Measurements from ENCODE around the gene SIAH2. TPM values are rescaled to one million over a fixed set of nuclear protein-coding genes. Genes with fewer than 3 reads are reported as not detected.

The SIAH2 gene
- total and polyA plus RNA-seq, 2 of the 8 experiments (the other 6 are each of a cell fraction or from before 2014, with no cell fraction given) = 23.9 to 34.2 TPM

- Histone ChIP-seq H3K23ac (ENCODE audit: insufficient read length) (no peak overlapping the region), H3K27ac (ENCODE audit: low read depth, low read length) (no peak overlapping the region), H2BK15ac (ENCODE audit: low read length) (no peak overlapping the region), H3K4me2 (ENCODE audit: insufficient read depth in 1 of 2, low read depth in 2 of 2, low read length in 2 of 2) (no peak overlapping the region), H4K91ac (replicated peaks; ENCODE audit: insufficient read length, low read length) (no peak overlapping the region), H3K79me2 (ENCODE audit: control insufficient read depth in 1 of 2, insufficient read depth in 2 of 2, low read length in 2 of 2) (no peaks in the 10 kb centered on the region), H2BK20ac (ENCODE audit: low read length) (no peak overlapping the region), H2BK120ac (replicated peaks; ENCODE audit: low read depth, low read length) (no peak overlapping the region), H3K27me3 (replicated peaks in 1 of 4; ENCODE audit: control insufficient read depth in 3 of 4, extremely low read depth in 1 of 4, insufficient read depth in 3 of 4, low read length in 3 of 4) (no peaks in the 10 kb centered on the region), H3K79me1 (ENCODE audit: low read depth, low read length) (no peaks in the 10 kb centered on the region), H4K5ac (ENCODE audit: insufficient read length, low read depth, low read length) (no peak overlapping the region), H3K4me1 (replicated peaks in 1 of 4; ENCODE audit: control insufficient read depth in 3 of 4, insufficient read depth in 4 of 4, low read length in 3 of 4) (no peaks in the 10 kb centered on the region), H4K20me1 (replicated peaks in 1 of 2; ENCODE audit: control insufficient read depth in 1 of 2, insufficient read depth in 2 of 2, low read length in 2 of 2) (no peaks in the 10 kb centered on the region), H3K18ac (ENCODE audit: extremely low read depth, low read length) (no peak overlapping the region), H3K9me3 (ENCODE audit: insufficient read depth in 2 of 2, low read depth in 1 of 2, low read length in 1 of 2) (no peaks in the 10 kb centered on the region), H2AK5ac (ENCODE audit: low read depth, low read length) (no peak overlapping the region), H2AFZ (ENCODE audit: low read length) (no peak overlapping the region), H3K23me2 (ENCODE audit: low read depth, low read length) (no peaks in the 10 kb centered on the region), H3K14ac (ENCODE audit: insufficient read length) (no peak overlapping the region), H3K4ac (replicated peaks; ENCODE audit: insufficient read length, low read depth, low read length) (no peak overlapping the region), H4K8ac (ENCODE audit: extremely low read depth, insufficient read depth, low read length) (no peak overlapping the region), H3K36me3 (ENCODE audit: control insufficient read depth in 2 of 4, insufficient read depth in 4 of 4, low read length in 3 of 4) (no peaks in the 10 kb centered on the region), H2BK12ac (ENCODE audit: low read depth, low read length) (no peak overlapping the region), H3K9ac (replicated peaks in 1 of 4; ENCODE audit: extremely low read depth in 1 of 4, low read depth in 3 of 4, low read length in 3 of 4) (no peak overlapping the region), H2BK5ac (ENCODE audit: low read depth, low read length) (no peak overlapping the region), H3K4me3 (ENCODE audit: extremely low read depth in 1 of 4, insufficient read depth in 2 of 4, low read depth in 3 of 4, low read length in 4 of 4) (no peak overlapping the region), H3K56ac (replicated peaks; ENCODE audit: insufficient read length, low read depth, low read length) (no peak overlapping the region)
- POLR2A ChIA-PET (ENCODE audit: partially characterized antibody) = no interaction called here
- 91% methylated on average over 19 of the region's 19 CpGs; no CpG with 5 or more reads in 1 of the 2 experiments for WGBS, 2 experiments (ENCODE audit: extremely low coverage in 1 of 2, insufficient coverage in 1 of 2, insufficient read length in 1 of 2, insufficient replicate concordance in 2 of 2, low coverage in 1 of 2, low lambda C conversion rate in 2 of 2, missing lambda C conversion rate in 1 of 2)
- DNase-seq (ENCODE audit: low read depth in 1 of 2, low spot score in 2 of 2) (no peak), FAIRE-seq (no peak)
- TF ChIP-seq KDM1A (IDR thresholded peaks at IDR 0.05; ENCODE audit: borderline replicate concordance, low read length) = no peak
- CTCF ChIA-PET (ENCODE audit: partially characterized antibody) = interaction anchor here (0.6 to 1.5 kb wide), 8 partner anchors 19 to 65 kb away, joined by 3 to 5 read pairs (median 3); no protein-coding TSS in a partner anchor
Observed at GRCh38 chr3:150727653-150728502, 35.1 kb downstream of the SIAH2 start.
